Neural progenitor cell (in vitro differentiated cells): Measurements from ENCODE around the gene GLUL. TPM values are rescaled to one million over a fixed set of nuclear protein-coding genes. Genes with fewer than 3 reads are reported as not detected.
A peak's percentile ranks its signal among the peaks of the same experiment; 100 is the strongest.

Experiments
- DNase-seq: peaks from one replicate; pipeline ENCODE4 v3.0.0-alpha.2; 2016; ENCODE audit warnings: low spot score
- H2AFZ ChIP-seq: fragments of 200-600 bp; sonication (generic); replicated peaks from 2 replicates; pipeline ENCODE4 v1.6.1; 2016; ENCODE audit warnings: antibody characterized with exemption
- H3F3A ChIP-seq: fragments of 200-600 bp; sonication (generic); 2 replicates; pipeline ENCODE4 v1.6.1; 2016; ENCODE audit warnings: antibody characterized with exemption, low read depth
- H3K27ac ChIP-seq: fragments of 200-600 bp; sonication (generic); 2 replicates; pipeline ENCODE4 v1.5.1; 2016; ENCODE audit warnings: mild to moderate bottlenecking
- H3K27me3 ChIP-seq: fragments of 200-600 bp; sonication (generic); 2 replicates; pipeline ENCODE4 v1.6.1; 2016; ENCODE audit warnings: mild to moderate bottlenecking, moderate library complexity
- H3K36me3 ChIP-seq: fragments of 200-600 bp; sonication (generic); 2 replicates; pipeline ENCODE4 v1.5.1; 2016
- H3K4me1 ChIP-seq: fragments of 200-600 bp; sonication (generic); 2 replicates; pipeline ENCODE4 v1.6.1; 2016; ENCODE audit warnings: mixed run types
- H3K4me2 ChIP-seq: fragments of 200-600 bp; sonication (generic); 2 replicates; pipeline ENCODE4 v1.6.1; 2016
- H3K4me3 ChIP-seq: fragments of 200-600 bp; sonication (generic); 2 replicates; pipeline ENCODE4 v1.5.1; 2016
- H3K79me2 ChIP-seq: fragments of 200-600 bp; sonication (generic); 2 replicates; pipeline ENCODE4 v1.6.1; 2016; ENCODE audit warnings: low read depth
- H3K9ac ChIP-seq: fragments of 200-600 bp; sonication (generic); 2 replicates; pipeline ENCODE4 v1.6.1; 2016
- H3K9me3 ChIP-seq: fragments of 200-600 bp; sonication (generic); 2 replicates; pipeline ENCODE4 v1.5.1; 2016; ENCODE audit warnings: low read depth
- H4K20me1 ChIP-seq: fragments of 200-600 bp; sonication (generic); 2 replicates; pipeline ENCODE4 v1.6.1; 2016; ENCODE audit warnings: low read depth
- H3K27ac Mint-ChIP-seq: 3 replicates; pipeline ENCODE4 v1.8.0; 2021; ENCODE audit warnings: mixed read lengths
- H3K27me3 Mint-ChIP-seq: 2 replicates; pipeline ENCODE4 v1.8.0; 2022; ENCODE audit warnings: low read depth, mild to moderate bottlenecking, inconsistent platforms, moderate library complexity, mixed read lengths; ENCODE audit not compliant: insufficient read depth
- H3K36me3 Mint-ChIP-seq: 3 replicates; pipeline ENCODE4 v1.8.0; 2021; ENCODE audit warnings: mixed read lengths
- H3K4me1 Mint-ChIP-seq: 3 replicates; pipeline ENCODE4 v1.8.0; 2021; ENCODE audit warnings: mixed read lengths
- H3K4me3 Mint-ChIP-seq: 3 replicates; pipeline ENCODE4 v1.8.0; 2021; ENCODE audit warnings: mild to moderate bottlenecking, moderate library complexity, mixed read lengths
- H3K9me3 Mint-ChIP-seq: 3 replicates; pipeline ENCODE4 v1.8.0; 2020; ENCODE audit warnings: mixed read lengths
- CTCF ChIP-seq: fragments of 200-600 bp; sonication (generic); IDR thresholded peaks from 2 replicates; pipeline ENCODE4 v1.5.1; 2017; ENCODE audit warnings: antibody characterized with exemption, mild to moderate bottlenecking
- EZH2 ChIP-seq: fragments of 200-600 bp; sonication (generic); IDR thresholded peaks from 2 replicates; pipeline ENCODE4 v1.6.1; 2017; ENCODE audit warnings: antibody characterized with exemption, mild to moderate bottlenecking, moderate library complexity
- EZH2phosphoT487 ChIP-seq: fragments of 200-600 bp; sonication (generic); IDR thresholded peaks from 2 replicates; pipeline ENCODE4 v1.6.1; 2017; ENCODE audit warnings: antibody characterized with exemption
- total RNA-seq: library from RNA; depleted of rRNA; stranded (reverse); fragments of >200 nt; gene quantifications from 2 replicates; pipeline ENCODE4 v1.2.3, GENCODE V29; 2015; ENCODE audit warnings: low replicate concordance

GLUL gene
- total RNA-seq, 1 donor from 2014 or later: 428 TPM

- no peaks in the 10 kb centered on the region for H3K79me2 ChIP-seq
- H3K9ac ChIP-seq: no peak overlapping the region
- H3K27me3 Mint-ChIP-seq: peaks cover 3% of the 10 kb centered on the region
- no peaks in the 10 kb centered on the region for H3K36me3 ChIP-seq
- H3K4me3 Mint-ChIP-seq: no peak overlapping the region
- no peak for DNase-seq
- no peaks in the 10 kb centered on the region for H3K36me3 Mint-ChIP-seq
- H2AFZ ChIP-seq: no peak overlapping the region
- H3K27ac ChIP-seq: no peak overlapping the region
- H4K20me1 ChIP-seq: no peaks in the 10 kb centered on the region
- peaks cover 8% of the 10 kb centered on the region for H3K4me1 ChIP-seq
- no peaks in the 10 kb centered on the region for H3K9me3 Mint-ChIP-seq
- no peaks in the 10 kb centered on the region for H3K9me3 ChIP-seq
- H3K4me3 ChIP-seq: no peak overlapping the region
- H3K27me3 ChIP-seq: no peaks in the 10 kb centered on the region
- no peak overlapping the region for H3K27ac Mint-ChIP-seq
- H3K4me1 Mint-ChIP-seq: peaks cover 5% of the 10 kb centered on the region
- H3K4me2 ChIP-seq: no peak overlapping the region
- TF ChIP-seq CTCF (no peak), EZH2 (no peak), EZH2phosphoT487 (no peak)
- no peaks in the 10 kb centered on the region for H3F3A ChIP-seq
These were observed 38.9 kb upstream of the GLUL start for GRCh38 chr1:182430263-182431068.

GRCh38 chr1:182428043-182428442 is 36.5 kb upstream of the GLUL start:
- peaks cover 7% of the 10 kb centered on the region for H3K4me1 Mint-ChIP-seq
- Histone ChIP-seq H3K36me3 (no peaks in the 10 kb centered on the region), H3K27me3 (no peaks in the 10 kb centered on the region), H4K20me1 (no peaks in the 10 kb centered on the region), H3K9ac (no peak overlapping the region), H3K4me1 (peaks cover 8% of the 10 kb centered on the region), H3K27ac (no peak overlapping the region), H3K4me2 (no peak overlapping the region), H3K9me3 (no peaks in the 10 kb centered on the region), H2AFZ (no peak overlapping the region), H3K4me3 (no peak overlapping the region), H3F3A (no peaks in the 10 kb centered on the region), H3K79me2 (no peaks in the 10 kb centered on the region)
- H3K36me3 Mint-ChIP-seq: no peaks in the 10 kb centered on the region
- no peaks in the 10 kb centered on the region for H3K9me3 Mint-ChIP-seq
- peaks cover 3% of the 10 kb centered on the region for H3K27me3 Mint-ChIP-seq
- H3K27ac Mint-ChIP-seq: no peak overlapping the region
- no peak for DNase-seq
- no peak for TF ChIP-seq EZH2phosphoT487
- TF ChIP-seq EZH2: no peak
- TF ChIP-seq CTCF: no peak
- H3K4me3 Mint-ChIP-seq: no peak overlapping the region

- no peaks in the 10 kb centered on the region for H3K79me2 ChIP-seq
- H4K20me1 ChIP-seq: no peaks in the 10 kb centered on the region
- H3K36me3 Mint-ChIP-seq: no peaks in the 10 kb centered on the region
- peaks cover 7% of the 10 kb centered on the region for H3K4me1 Mint-ChIP-seq
- H3K27me3 ChIP-seq: no peaks in the 10 kb centered on the region
- H3K27me3 Mint-ChIP-seq: peaks cover 3% of the 10 kb centered on the region
- no peak overlapping the region for H3K27ac ChIP-seq
- no peak overlapping the region for H3K27ac Mint-ChIP-seq
- no peaks in the 10 kb centered on the region for H3K9me3 Mint-ChIP-seq
- H3K4me1 ChIP-seq: peaks cover 8% of the 10 kb centered on the region
- no peak overlapping the region for H3K9ac ChIP-seq
- no peak overlapping the region for H3K4me3 Mint-ChIP-seq
- no peaks in the 10 kb centered on the region for H3F3A ChIP-seq
- H3K4me3 ChIP-seq: no peak overlapping the region
- peak overlapping the region; percentile 10 for H2AFZ ChIP-seq
- TF ChIP-seq EZH2 (no peak), EZH2phosphoT487 (no peak), CTCF (no peak)
- no peak overlapping the region for H3K4me2 ChIP-seq
- no peaks in the 10 kb centered on the region for H3K36me3 ChIP-seq
- no peaks in the 10 kb centered on the region for H3K9me3 ChIP-seq
- no peak for DNase-seq
These were observed 35.1 kb upstream of the GLUL start for GRCh38 chr1:182426442-182427430.
